ENCODE data around the gene OR3A2.
"Not testable (repeated sequence)": the region's sequence is repeated elsewhere in the genome, so short reads cannot be mapped to it uniquely, and the experiment has no call there.

DNA sequence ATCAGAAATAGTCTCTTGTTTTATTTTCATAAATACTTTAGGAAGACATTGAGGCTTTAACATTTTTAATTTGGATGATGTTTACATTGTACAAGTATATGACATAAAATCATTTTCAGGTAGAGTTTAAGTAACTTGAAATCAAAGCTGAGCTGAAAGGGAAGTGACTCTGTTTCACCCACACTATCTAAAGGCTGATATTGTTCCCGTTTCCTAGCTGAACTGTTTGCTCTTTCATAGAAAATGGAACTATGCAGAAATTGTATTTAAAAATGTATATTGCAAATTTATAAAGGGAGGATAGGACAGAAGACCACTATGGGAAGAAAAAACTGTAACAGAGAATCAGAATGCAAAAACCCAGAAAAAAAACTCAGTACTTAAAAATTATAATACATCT is 141.3 kb downstream of the OR3A2 start:
- not testable (repeated sequence) for TF ChIP-seq YY1 (IDR thresholded peaks at IDR 0.05; ENCODE audit: insufficient read depth, insufficient read length); SUZ12 (IDR thresholded peaks at IDR 0.05; ENCODE audit: extremely low read depth, insufficient read depth, insufficient read length); ZNF274 (IDR thresholded peaks at IDR 0.05; ENCODE audit: low read depth, low read length)

Measured in NT2/D1 (cell line).